Measurements from ENCODE around the gene WWOX.
A peak's percentile ranks its signal among the peaks of the same experiment; 100 is the strongest.
"Not testable (repeated sequence)": the region's sequence is repeated elsewhere in the genome, so short reads cannot be mapped to it uniquely, and the experiment has no call there.

WWOX gene

DNA sequence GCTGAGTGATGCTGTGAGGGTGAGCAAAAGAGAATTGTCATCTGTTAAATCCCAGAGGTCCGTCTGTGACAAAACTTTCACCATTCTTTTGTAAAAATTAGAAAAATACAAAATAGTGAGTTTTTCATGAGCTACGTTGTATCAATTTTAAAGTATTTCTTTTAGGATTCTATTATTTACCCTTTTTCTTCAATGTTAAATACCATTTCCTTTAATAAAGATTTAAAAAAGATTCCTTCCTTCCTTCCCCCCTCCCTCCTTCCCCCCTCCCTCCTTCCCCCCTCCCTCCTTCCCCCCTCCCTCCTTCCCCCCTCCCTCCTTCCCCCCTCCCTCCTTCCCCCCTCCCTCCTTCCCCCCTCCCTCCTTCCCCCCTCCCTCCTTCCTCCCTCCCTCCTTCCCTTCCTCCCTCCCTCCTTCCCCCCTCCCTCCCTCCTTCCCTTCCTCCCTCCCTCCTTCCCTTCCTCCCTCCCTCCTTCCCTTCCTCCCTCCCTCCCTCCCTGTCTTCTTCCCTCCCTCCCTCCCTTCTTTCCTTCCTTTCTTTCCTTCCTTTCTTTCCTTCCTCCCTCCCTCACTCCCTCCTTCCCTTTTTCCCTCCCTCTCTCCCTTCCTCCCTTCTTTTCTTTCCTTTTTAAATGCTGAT is 505.1 kb downstream of the WWOX start:
- not testable (repeated sequence) for H3K36me3 ChIP-seq (ENCODE audit: control insufficient read depth in 1 of 2, insufficient read depth in 2 of 2, low read length in 2 of 2); H3K4me2 ChIP-seq (ENCODE audit: low read length); H3K9me3 ChIP-seq (ENCODE audit: insufficient read depth, low read depth, low read length); H3K27ac ChIP-seq (ENCODE audit: low read depth, low read length); H3K9ac ChIP-seq (ENCODE audit: low read length); H3K79me2 ChIP-seq (ENCODE audit: control insufficient read depth, insufficient read depth, low read length, poor library complexity); H3K4ac ChIP-seq (ENCODE audit: low read depth, low read length); H4K12ac ChIP-seq (ENCODE audit: low read depth, low read length); H3K23ac ChIP-seq (ENCODE audit: low read length); H3K18ac ChIP-seq (ENCODE audit: low read length); H3K4me3 ChIP-seq (ENCODE audit: low read depth, low read length); DNase-seq; H2AFZ ChIP-seq (ENCODE audit: insufficient read depth, low read length, poor library complexity); H3K27me3 ChIP-seq (ENCODE audit: insufficient read depth, low read length)
- peaks cover 6 to 16% of the 10 kb centered on the region in 2 experiments for H3K4me1 ChIP-seq (ENCODE audit: control insufficient read depth in 1 of 2, insufficient read depth in 2 of 2, low read length in 2 of 2)
- peak overlapping the region; percentile 88 for H2AK5ac ChIP-seq (ENCODE audit: low read length)
- peaks cover 26% of the 10 kb centered on the region for H3K79me1 ChIP-seq (ENCODE audit: low read length)
- WGBS (ENCODE audit: extremely low coverage, insufficient coverage, insufficient read length): no CpG with 5 or more reads among the region's 2 CpGs
- H2BK120ac ChIP-seq (ENCODE audit: insufficient read depth, low read length, poor library complexity): peak overlapping the region; percentile 62
- peak overlapping the region; percentile 79 for H2BK5ac ChIP-seq (ENCODE audit: low read depth, low read length, poor library complexity)
- H3K14ac ChIP-seq (ENCODE audit: low read length): peak overlapping the region; percentile 59
- peak overlapping the region; percentile 31 for H4K8ac ChIP-seq (ENCODE audit: low read depth, low read length)
- H4K91ac ChIP-seq (ENCODE audit: low read depth, low read length): peak overlapping the region; percentile 74
- H2BK12ac ChIP-seq (ENCODE audit: low read length): peak overlapping the region; percentile 91

- H3K4me1 ChIP-seq (ENCODE audit: control insufficient read depth in 1 of 2, insufficient read depth in 2 of 2, low read length in 2 of 2): peaks cover 2 to 10% of the 10 kb centered on the region in 2 experiments
- H3K4me3 ChIP-seq (ENCODE audit: low read depth, low read length): no peak overlapping the region
- no peak for DNase-seq
- H3K27me3 ChIP-seq (ENCODE audit: insufficient read depth, low read length): no peaks in the 10 kb centered on the region
- H3K79me2 ChIP-seq (ENCODE audit: control insufficient read depth, insufficient read depth, low read length, poor library complexity): no peaks in the 10 kb centered on the region
- no peak overlapping the region for H3K4me2 ChIP-seq (ENCODE audit: low read length)
- no peak overlapping the region for H4K12ac ChIP-seq (ENCODE audit: low read depth, low read length)
- H3K79me1 ChIP-seq (ENCODE audit: low read length): peaks cover 21% of the 10 kb centered on the region
- H4K8ac ChIP-seq (ENCODE audit: low read depth, low read length): no peak overlapping the region
- H2BK12ac ChIP-seq (ENCODE audit: low read length): no peak overlapping the region
- no peak overlapping the region for H3K14ac ChIP-seq (ENCODE audit: low read length)
- H3K9me3 ChIP-seq (ENCODE audit: insufficient read depth, low read depth, low read length): no peaks in the 10 kb centered on the region
- peak overlapping the region; percentile 58 for H2BK120ac ChIP-seq (ENCODE audit: insufficient read depth, low read length, poor library complexity)
- no peak overlapping the region for H3K9ac ChIP-seq (ENCODE audit: low read length)
- H3K18ac ChIP-seq (ENCODE audit: low read length): no peak overlapping the region
- no CpG with 5 or more reads among the region's 6 CpGs for WGBS (ENCODE audit: extremely low coverage, insufficient coverage, insufficient read length)
- H3K36me3 ChIP-seq (ENCODE audit: control insufficient read depth in 1 of 2, insufficient read depth in 2 of 2, low read length in 2 of 2): no peaks in the 10 kb centered on the region
- no peak overlapping the region for H2BK5ac ChIP-seq (ENCODE audit: low read depth, low read length, poor library complexity)
- H3K27ac ChIP-seq (ENCODE audit: low read depth, low read length): peak overlapping the region; percentile 39
- no peak overlapping the region for H3K4ac ChIP-seq (ENCODE audit: low read depth, low read length)
- no peak overlapping the region for H2AK5ac ChIP-seq (ENCODE audit: low read length)
- H3K23ac ChIP-seq (ENCODE audit: low read length): no peak overlapping the region
- no peak overlapping the region for H4K91ac ChIP-seq (ENCODE audit: low read depth, low read length)
- no peak overlapping the region for H2AFZ ChIP-seq (ENCODE audit: insufficient read depth, low read length, poor library complexity)
Measured at GRCh38 chr16:78605548-78606101, 506.2 kb downstream of the WWOX start.

DNA sequence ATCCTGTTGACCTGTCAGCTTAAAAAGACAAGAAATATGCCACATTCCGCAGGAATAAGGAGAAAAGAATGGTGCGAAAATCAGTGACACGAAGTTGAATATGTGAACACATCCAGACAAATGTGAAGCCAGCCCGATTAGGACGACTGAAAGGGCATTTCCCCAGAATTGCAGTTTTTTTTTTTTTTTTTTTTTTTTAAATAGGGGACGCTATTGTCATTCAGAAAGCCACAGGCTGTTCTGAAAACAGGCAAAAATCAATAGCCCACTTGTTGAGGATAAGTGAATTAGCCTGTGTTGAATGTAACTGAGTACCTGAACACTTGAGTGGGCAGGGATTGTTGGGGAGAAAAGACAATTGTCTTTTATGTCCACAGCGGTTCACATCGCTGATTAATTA is 507.1 kb downstream of the WWOX start:
- H3K4me2 ChIP-seq (ENCODE audit: low read length): no peak overlapping the region
- no peaks in the 10 kb centered on the region for H3K79me2 ChIP-seq (ENCODE audit: control insufficient read depth, insufficient read depth, low read length, poor library complexity)
- no peak for DNase-seq
- no peaks in the 10 kb centered on the region for H3K36me3 ChIP-seq (ENCODE audit: control insufficient read depth in 1 of 2, insufficient read depth in 2 of 2, low read length in 2 of 2)
- peaks cover 20% of the 10 kb centered on the region for H3K79me1 ChIP-seq (ENCODE audit: low read length)
- WGBS (ENCODE audit: extremely low coverage, insufficient coverage, insufficient read length): no CpG with 5 or more reads among the region's 8 CpGs
- peaks cover 2 to 12% of the 10 kb centered on the region in 2 experiments for H3K4me1 ChIP-seq (ENCODE audit: control insufficient read depth in 1 of 2, insufficient read depth in 2 of 2, low read length in 2 of 2)
- no peak overlapping the region for H2BK12ac ChIP-seq (ENCODE audit: low read length)
- H3K4ac ChIP-seq (ENCODE audit: low read depth, low read length): no peak overlapping the region
- H3K9ac ChIP-seq (ENCODE audit: low read length): no peak overlapping the region
- no peaks in the 10 kb centered on the region for H3K27me3 ChIP-seq (ENCODE audit: insufficient read depth, low read length)
- peak overlapping the region; percentile 84 for H2BK120ac ChIP-seq (ENCODE audit: insufficient read depth, low read length, poor library complexity)
- peak overlapping the region; percentile 18 for H2AK5ac ChIP-seq (ENCODE audit: low read length)
- no peak overlapping the region for H4K8ac ChIP-seq (ENCODE audit: low read depth, low read length)
- H4K12ac ChIP-seq (ENCODE audit: low read depth, low read length): no peak overlapping the region
- H3K18ac ChIP-seq (ENCODE audit: low read length): no peak overlapping the region
- no peak overlapping the region for H3K23ac ChIP-seq (ENCODE audit: low read length)
- H3K4me3 ChIP-seq (ENCODE audit: low read depth, low read length): no peak overlapping the region
- H3K27ac ChIP-seq (ENCODE audit: low read depth, low read length): peak overlapping the region; percentile 73
- no peak overlapping the region for H2AFZ ChIP-seq (ENCODE audit: insufficient read depth, low read length, poor library complexity)
- H3K9me3 ChIP-seq (ENCODE audit: insufficient read depth, low read depth, low read length): no peaks in the 10 kb centered on the region
- H2BK5ac ChIP-seq (ENCODE audit: low read depth, low read length, poor library complexity): peak overlapping the region; percentile 67
- H4K91ac ChIP-seq (ENCODE audit: low read depth, low read length): peak overlapping the region; percentile 70
- H3K14ac ChIP-seq (ENCODE audit: low read length): peak overlapping the region; percentile 42

- Histone ChIP-seq H3K4me2 (ENCODE audit: low read length) (no peak overlapping the region), H2BK5ac (ENCODE audit: low read depth, low read length, poor library complexity) (peak overlapping the region; percentile 67), H4K8ac (ENCODE audit: low read depth, low read length) (no peak overlapping the region), H2AFZ (ENCODE audit: insufficient read depth, low read length, poor library complexity) (no peak overlapping the region), H3K9me3 (ENCODE audit: insufficient read depth, low read depth, low read length) (no peaks in the 10 kb centered on the region), H3K4ac (ENCODE audit: low read depth, low read length) (no peak overlapping the region), H3K14ac (ENCODE audit: low read length) (peak overlapping the region; percentile 42), H2BK12ac (ENCODE audit: low read length) (no peak overlapping the region), H3K9ac (ENCODE audit: low read length) (no peak overlapping the region), H3K27me3 (ENCODE audit: insufficient read depth, low read length) (no peaks in the 10 kb centered on the region), H3K23ac (ENCODE audit: low read length) (no peak overlapping the region), H2AK5ac (ENCODE audit: low read length) (peak overlapping the region; percentile 18), H3K79me1 (ENCODE audit: low read length) (peaks cover 23% of the 10 kb centered on the region), H3K36me3 (ENCODE audit: control insufficient read depth in 1 of 2, insufficient read depth in 2 of 2, low read length in 2 of 2) (no peaks in the 10 kb centered on the region), H3K79me2 (ENCODE audit: control insufficient read depth, insufficient read depth, low read length, poor library complexity) (no peaks in the 10 kb centered on the region), H3K4me1 (ENCODE audit: control insufficient read depth in 1 of 2, insufficient read depth in 2 of 2, low read length in 2 of 2) (peaks cover 2 to 12% of the 10 kb centered on the region in 2 experiments), H3K27ac (ENCODE audit: low read depth, low read length) (peak overlapping the region; percentile 99), H2BK120ac (ENCODE audit: insufficient read depth, low read length, poor library complexity) (peak overlapping the region; percentile 84), H3K18ac (ENCODE audit: low read length) (no peak overlapping the region), H4K12ac (ENCODE audit: low read depth, low read length) (no peak overlapping the region), H4K91ac (ENCODE audit: low read depth, low read length) (peak overlapping the region; percentile 41), H3K4me3 (ENCODE audit: low read depth, low read length) (no peak overlapping the region)
- DNase-seq: no peak
- WGBS (ENCODE audit: extremely low coverage, insufficient coverage, insufficient read length): no CpG with 5 or more reads among the region's 5 CpGs
Measured at GRCh38 chr16:78607022-78607421, 507.6 kb downstream of the WWOX start.
